Skeletal muscle tissue (tissue), 4 donors: ENCODE data around the gene ECEL1. TPM values are rescaled to one million over a fixed set of nuclear protein-coding genes. Genes with fewer than 3 reads are reported as not detected.

Source experiments
- H3K27ac ChIP-seq: one replicate; pipeline ENCODE4 v1.7.0; 2013; ENCODE audit warnings: mild to moderate bottlenecking, low read depth, low read length, inconsistent platforms
- H3K27me3 ChIP-seq, 3 donors: one replicate each; pipeline ENCODE4 v1.7.0; 2013; ENCODE audit warnings: low read length in 3 of 3; ENCODE audit not compliant: control insufficient read depth in 3 of 3, insufficient read depth in 3 of 3
- H3K36me3 ChIP-seq, 3 donors: one replicate each; pipeline ENCODE4 v1.7.0; 2013; ENCODE audit warnings: low read length in 3 of 3; ENCODE audit not compliant: control insufficient read depth in 3 of 3, insufficient read depth in 3 of 3
- H3K4me1 ChIP-seq, 3 donors: one replicate each; pipeline ENCODE4 v1.7.0; 2013; ENCODE audit warnings: low read length in 3 of 3, mild to moderate bottlenecking in 3 of 3; ENCODE audit not compliant: control insufficient read depth in 3 of 3, insufficient read depth in 3 of 3
- H3K4me3 ChIP-seq, 3 donors: one replicate each; pipeline ENCODE4 v1.7.0; 2013; ENCODE audit warnings: low read length in 3 of 3
- H3K9ac ChIP-seq, 3 donors: one replicate each; pipeline ENCODE4 v1.7.0; 2013; ENCODE audit warnings: low read length in 3 of 3, mild to moderate bottlenecking in 3 of 3, moderate library complexity in 2 of 3, low read depth in 1 of 3
- H3K9me3 ChIP-seq, 3 donors: one replicate each; pipeline ENCODE4 v1.7.0; 2013; ENCODE audit warnings: low read length in 3 of 3; ENCODE audit not compliant: control insufficient read depth in 3 of 3
- total RNA-seq: library from RNA; depleted of rRNA; stranded (reverse); fragments of >200 nt; gene quantifications from one replicate; pipeline ENCODE4 v1.2.3, GENCODE V29; 2014
- donor health status: Osteomylitis.

Gene ECEL1
- total RNA-seq, 1 donor from 2014 or later, result 1.0 TPM

GRCh38 chr2:232485757-232486557 lies 1.7 kb downstream of the ECEL1 start:
- H3K9me3 ChIP-seq, result no peaks in the 10 kb centered on the region
- H3K27ac ChIP-seq, result no peak overlapping the region
- peaks cover 0 to 3% (median 3%) of the 10 kb centered on the region in 3 donors for H3K4me1 ChIP-seq
- no peak overlapping the region for H3K9ac ChIP-seq
- H3K4me3 ChIP-seq, result no peak overlapping the region
- no peaks in the 10 kb centered on the region for H3K36me3 ChIP-seq
- H3K27me3 ChIP-seq, result peaks cover 58 to 63% (median 61%) of the 10 kb centered on the region in 3 donors

GRCh38 chr2:232485348-232485756 lies 2.3 kb downstream of the ECEL1 start:
- Histone ChIP-seq H3K4me1 (peaks cover 0 to 3% (median 3%) of the 10 kb centered on the region in 3 donors), H3K4me3 (no peak overlapping the region), H3K27me3 (peaks cover 58 to 69% (median 61%) of the 10 kb centered on the region in 3 donors), H3K27ac (no peak overlapping the region), H3K9ac (no peak overlapping the region), H3K36me3 (no peaks in the 10 kb centered on the region), H3K9me3 (no peaks in the 10 kb centered on the region)

GRCh38 chr2:232484628-232485347 lies 2.8 kb downstream of the ECEL1 start:
- Histone ChIP-seq H3K9ac (no peak overlapping the region), H3K4me1 (peaks cover 0 to 3% (median 3%) of the 10 kb centered on the region in 3 donors), H3K9me3 (no peaks in the 10 kb centered on the region), H3K4me3 (no peak overlapping the region), H3K36me3 (no peaks in the 10 kb centered on the region), H3K27me3 (peaks cover 57 to 69% (median 61%) of the 10 kb centered on the region in 3 donors), H3K27ac (no peak overlapping the region)

- Histone ChIP-seq H3K4me3 (no peak overlapping the region), H3K4me1 (peaks cover 0 to 3% (median 3%) of the 10 kb centered on the region in 3 donors), H3K36me3 (no peaks in the 10 kb centered on the region), H3K9ac (no peak overlapping the region), H3K27ac (no peak overlapping the region), H3K27me3 (peaks cover 51 to 69% (median 63%) of the 10 kb centered on the region in 3 donors), H3K9me3 (no peaks in the 10 kb centered on the region)
Measured at GRCh38 chr2:232483923-232484627, 3.6 kb downstream of the ECEL1 start.

GRCh38 chr2:232483311-232483922 lies 4.2 kb downstream of the ECEL1 start:
- Histone ChIP-seq H3K27ac (no peak overlapping the region), H3K9ac (no peak overlapping the region), H3K36me3 (no peaks in the 10 kb centered on the region), H3K9me3 (no peaks in the 10 kb centered on the region), H3K4me1 (peaks cover 0 to 3% (median 3%) of the 10 kb centered on the region in 3 donors), H3K27me3 (peaks cover 48 to 65% (median 64%) of the 10 kb centered on the region in 3 donors), H3K4me3 (no peak overlapping the region)

GRCh38 chr2:232482301-232483238 lies 5.1 kb downstream of the ECEL1 start:
- Histone ChIP-seq H3K27ac (no peak overlapping the region), H3K27me3 (peaks cover 42 to 71% (median 62%) of the 10 kb centered on the region in 3 donors), H3K4me3 (no peak overlapping the region), H3K36me3 (no peaks in the 10 kb centered on the region), H3K4me1 (peaks cover 0 to 3% (median 3%) of the 10 kb centered on the region in 3 donors), H3K9ac (no peak overlapping the region), H3K9me3 (no peaks in the 10 kb centered on the region)

GRCh38 chr2:232481322-232482140 lies 6.1 kb downstream of the ECEL1 start:
- Histone ChIP-seq H3K4me3 (no peak overlapping the region), H3K4me1 (peaks cover 0 to 3% (median 3%) of the 10 kb centered on the region in 3 donors), H3K27ac (no peak overlapping the region), H3K9ac (no peak overlapping the region), H3K9me3 (no peaks in the 10 kb centered on the region), H3K36me3 (no peaks in the 10 kb centered on the region), H3K27me3 (peaks cover 35 to 63% (median 53%) of the 10 kb centered on the region in 3 donors)
